OCI-LY1 (cell line): Measurements from ENCODE around the gene MAP1LC3A.

ENCODE experiments used
- H2AFZ ChIP-seq: fragments of 200-600 bp; sonication (generic), shearing (Covaris generic); 2 replicates; pipeline ENCODE4 v1.6.0; 2014; ENCODE audit warnings: antibody characterized with exemption, mild to moderate bottlenecking, low read length
- H3F3A ChIP-seq: fragments of 200-600 bp; sonication (generic), shearing (Covaris generic); 2 replicates; pipeline ENCODE4 v1.6.0; 2014; ENCODE audit warnings: mild to moderate bottlenecking, antibody characterized with exemption, low read length, moderate library complexity; ENCODE audit not compliant: insufficient read depth
- H3K27ac ChIP-seq: fragments of 200-600 bp; sonication (generic); 2 replicates; pipeline ENCODE4 v1.5.1; 2014; ENCODE audit warnings: low read length, mixed run types, mild to moderate bottlenecking, low read depth; ENCODE audit not compliant: poor library complexity, severe bottlenecking
- H3K27me3 ChIP-seq: fragments of 200-600 bp; sonication (generic); 2 replicates; pipeline ENCODE4 v1.6.0; 2014; ENCODE audit warnings: antibody characterized with exemption, mild to moderate bottlenecking, low read length, moderate library complexity; ENCODE audit not compliant: insufficient read depth
- H3K36me3 ChIP-seq: fragments of 200-600 bp; sonication (generic); 2 replicates; pipeline ENCODE4 v1.6.1; 2014; ENCODE audit warnings: mild to moderate bottlenecking, antibody characterized with exemption, low read length, moderate library complexity, mixed read lengths; ENCODE audit not compliant: insufficient read depth
- H3K4me1 ChIP-seq: fragments of 200-600 bp; sonication (generic); 2 replicates; pipeline ENCODE4 v1.5.1; 2014; ENCODE audit warnings: mild to moderate bottlenecking, low read length, moderate library complexity; ENCODE audit not compliant: insufficient read depth, severe bottlenecking
- H3K4me2 ChIP-seq: fragments of 200-600 bp; sonication (generic), shearing (Covaris generic); 2 replicates; pipeline ENCODE4 v1.6.1; 2014; ENCODE audit warnings: low read length
- H3K4me3 ChIP-seq: fragments of 200-600 bp; sonication (generic); 2 replicates; pipeline ENCODE4 v1.5.1; 2014; ENCODE audit warnings: low read length, low read depth, mild to moderate bottlenecking, mixed read lengths; ENCODE audit not compliant: poor library complexity, severe bottlenecking
- H3K79me2 ChIP-seq: fragments of 200-600 bp; shearing (Covaris generic); 2 replicates; pipeline ENCODE4 v1.6.1; 2016; ENCODE audit warnings: mixed run types, low read length, mixed read lengths; ENCODE audit not compliant: insufficient read depth
- H3K9ac ChIP-seq: fragments of 200-600 bp; sonication (generic), shearing (Covaris generic); 2 replicates; pipeline ENCODE4 v1.6.1; 2014; ENCODE audit warnings: mild to moderate bottlenecking, low read length, mixed read lengths
- H3K9me2 ChIP-seq: fragments of 200-600 bp; sonication (generic), shearing (Covaris generic); 2 replicates; pipeline ENCODE4 v1.6.1; 2014; ENCODE audit warnings: low read depth, mild to moderate bottlenecking, low read length, mixed read lengths
- H3K9me3 ChIP-seq: fragments of 200-600 bp; shearing (Covaris generic); 2 replicates; pipeline ENCODE4 v1.6.1; 2014; ENCODE audit warnings: low read length, mixed read lengths
- H4K20me1 ChIP-seq: fragments of 200-600 bp; sonication (generic), shearing (Covaris generic); 2 replicates; pipeline ENCODE4 v1.6.0; 2016; ENCODE audit warnings: mild to moderate bottlenecking, low read length; ENCODE audit not compliant: insufficient read depth
- CTCF ChIP-seq: fragments of 200-600 bp; sonication (generic), shearing (Covaris generic); IDR thresholded peaks from 2 replicates; pipeline ENCODE4 v1.5.1; 2017; ENCODE audit warnings: mild to moderate bottlenecking, antibody characterized with exemption, low read length, moderate library complexity, mixed read lengths
- EZH2 ChIP-seq: fragments of 200-600 bp; sonication (generic), shearing (Covaris generic); IDR thresholded peaks from 2 replicates; pipeline ENCODE4 v1.8.0; 2017; ENCODE audit warnings: borderline replicate concordance, mixed run types, mild to moderate bottlenecking, antibody characterized with exemption, low read length, moderate library complexity, mixed read lengths

MAP1LC3A gene

GRCh38 chr20:34607066-34607465, 48.5 kb downstream of the MAP1LC3A start:
- Histone ChIP-seq H3K9me2 (no peaks in the 10 kb centered on the region), H3K79me2 (no peaks in the 10 kb centered on the region), H2AFZ (no peak overlapping the region), H3K36me3 (no peaks in the 10 kb centered on the region), H3K4me2 (no peak overlapping the region), H3K9me3 (no peaks in the 10 kb centered on the region), H3F3A (no peaks in the 10 kb centered on the region), H3K4me1 (peaks cover 17% of the 10 kb centered on the region), H4K20me1 (no peaks in the 10 kb centered on the region), H3K9ac (no peak overlapping the region), H3K4me3 (no peak overlapping the region), H3K27me3 (no peaks in the 10 kb centered on the region), H3K27ac (no peak overlapping the region)
- TF ChIP-seq EZH2 (no peak), CTCF (no peak)
